OCI-LY7 (cell line): ENCODE data around the gene PLCL2. TPM values are rescaled to one million over a fixed set of nuclear protein-coding genes. Genes with fewer than 3 reads are reported as not detected.
A peak's percentile ranks its signal among the peaks of the same experiment; 100 is the strongest.

ENCODE experiments used
- Bru-seq: library from RNA; stranded (reverse); fragments of 400-500 nt; gene quantifications from one replicate; lab custom pipeline; 2021; lab: Mats Ljungman, UMichigan
- BruChase-seq, 2 experiments: library from RNA; stranded (reverse); fragments of 400-500 nt; gene quantifications; one replicate each; lab custom pipeline; 2021; lab: Mats Ljungman, UMichigan
- BruUV-seq: library from RNA; stranded (reverse); fragments of 400-500 nt; replicated peaks from 2 replicates; lab custom pipeline; 2021; lab: Mats Ljungman, UMichigan
- CTCF ChIA-PET: fragments of 300-600 bp; sonication (Branson Sonifier 250); formaldehyde crosslinking; loops from one replicate; lab custom pipeline; 2022; ENCODE audit warnings: antibody characterized with exemption; ENCODE audit not compliant: unreplicated experiment; lab: Charles Lee
- POLR2A ChIA-PET: fragments of 300-600 bp; sonication (Branson Sonifier 250); formaldehyde crosslinking; loops from one replicate; lab custom pipeline; 2022; ENCODE audit warnings: antibody characterized with exemption; lab: Charles Lee
- DNase-seq: peaks from one replicate; pipeline ENCODE4 v3.0.0-alpha.2; 2015; ENCODE audit warnings: low spot score
- H2AFZ ChIP-seq: fragments of 200-600 bp; sonication (generic), shearing (Covaris generic); 2 replicates; pipeline ENCODE4 v1.6.1; 2014; ENCODE audit warnings: mild to moderate bottlenecking, antibody characterized with exemption, low read length, moderate library complexity
- H3K27ac ChIP-seq: fragments of 200-600 bp; sonication (generic); 2 replicates; pipeline ENCODE4 v1.5.1; 2014; ENCODE audit warnings: mixed run types, low read depth, mild to moderate bottlenecking, moderate library complexity, low read length, inconsistent platforms; ENCODE audit not compliant: poor library complexity, severe bottlenecking
- H3K36me3 ChIP-seq: fragments of 200-600 bp; sonication (generic); 2 replicates; pipeline ENCODE4 v1.6.1; 2014; ENCODE audit warnings: mild to moderate bottlenecking, antibody characterized with exemption, low read length, moderate library complexity, mixed read lengths; ENCODE audit not compliant: insufficient read depth
- H3K4me1 ChIP-seq: fragments of 200-600 bp; sonication (generic); 2 replicates; pipeline ENCODE4 v1.5.1; 2014; ENCODE audit warnings: mild to moderate bottlenecking, low read length; ENCODE audit not compliant: insufficient read depth, poor library complexity, severe bottlenecking
- H3K4me2 ChIP-seq: fragments of 200-600 bp; sonication (generic); 2 replicates; pipeline ENCODE4 v1.6.1; 2014; ENCODE audit warnings: mild to moderate bottlenecking, low read length
- H3K4me3 ChIP-seq: fragments of 200-600 bp; sonication (generic); 2 replicates; pipeline ENCODE4 v1.5.1; 2014; ENCODE audit warnings: mild to moderate bottlenecking, low read depth, low read length; ENCODE audit not compliant: poor library complexity, severe bottlenecking
- H3K79me2 ChIP-seq: fragments of 200-600 bp; sonication (generic); 2 replicates; pipeline ENCODE4 v1.6.1; 2016; ENCODE audit warnings: low read depth, mild to moderate bottlenecking, low read length, moderate library complexity, mixed read lengths; ENCODE audit not compliant: insufficient read depth
- H3K9me2 ChIP-seq: fragments of 200-600 bp; sonication (generic); 2 replicates; pipeline ENCODE4 v1.6.1; 2016; ENCODE audit warnings: mild to moderate bottlenecking, low read length, mixed read lengths; ENCODE audit not compliant: insufficient read depth
- H3K9me3 ChIP-seq: fragments of 200-600 bp; sonication (generic); 2 replicates; pipeline ENCODE4 v1.6.1; 2014; ENCODE audit warnings: mild to moderate bottlenecking, mixed run types, low read length, mixed read lengths
- H4K20me1 ChIP-seq: fragments of 200-600 bp; sonication (generic); 2 replicates; pipeline ENCODE4 v1.6.1; 2014; ENCODE audit warnings: mild to moderate bottlenecking, antibody characterized with exemption, low read length, moderate library complexity, mixed read lengths; ENCODE audit not compliant: insufficient read depth
- CTCF ChIP-seq: fragments of 200-600 bp; sonication (generic); conservative IDR thresholded peaks from 2 replicates; pipeline ENCODE4 v1.5.1; 2014; ENCODE audit warnings: mild to moderate bottlenecking, antibody characterized with exemption, low read length, moderate library complexity, mixed read lengths
- EZH2phosphoT487 ChIP-seq: fragments of 200-600 bp; sonication (generic); IDR thresholded peaks from 2 replicates; pipeline ENCODE4 v1.6.1; 2018; ENCODE audit warnings: low read depth, borderline replicate concordance, mild to moderate bottlenecking, mixed run types, antibody characterized with exemption, low read length, moderate library complexity, mixed read lengths
- intact Hi-C: fragments of 100-400 bp; cut with micrococcal nuclease; formaldehyde crosslinking; loops from one replicate; pipeline ENCODE4 v1.10.0; 2022; ENCODE audit not compliant: unreplicated experiment
- long read RNA-seq: library from polyadenylated mRNA; stranded (forward); transcript quantifications from one replicate; pipeline ENCODE4 v2.0.0, GENCODE V29; 2022
- total RNA-seq, 2 experiments: library from RNA; depleted of rRNA in 1 of 2; stranded (reverse); fragments of >200 nt in 1 of 2; shearing (Covaris generic) in 1 of 2; gene quantifications; 2 replicates each; pipeline ENCODE4 v1.2.3, GENCODE V29; 2014 to 2022

PLCL2 gene
- 41.6 and 42.8 TPM in 2 replicates for total RNA-seq (2014; rRNA removed; shearing (Covaris generic))
- 34.1 and 41.1 TPM in 2 replicates for total RNA-seq (2022)
- percentile 91 among the genes with signal in this experiment for Bru-seq, nascent RNA
- BruChase-seq, experiment 1, labeled RNA remaining after a 6-hour chase, result percentile 74 among the genes with signal in this experiment
- BruChase-seq, experiment 2, labeled RNA remaining after a 2-hour chase, result percentile 76 among the genes with signal in this experiment
- long read RNA-seq, full-length matches to known transcripts, result 73 of 187 reads
- long read RNA-seq, partial matches to known transcripts, result 7 of 187 reads
- long read RNA-seq, other reads (novel, unspliced or antisense), result 107 of 187 reads

GRCh38 chr3:16884748-16885592 is at the start of gene PLCL2:
TSS of gene PLCL2 (plus strand) at chr3:16884955. CDS start at chr3:16885040, 85 bp downstream.
- H4K20me1 ChIP-seq, result peaks cover 16% of the 10 kb centered on the region; the same call in 1 of the 2 replicates
- peaks cover 30% of the 10 kb centered on the region for H3K4me1 ChIP-seq
- peaks cover 48% of the 10 kb centered on the region for H3K79me2 ChIP-seq
- peak within 1 kb of the TSS; percentile 79 for H3K27ac ChIP-seq
- CTCF ChIA-PET, result interaction anchor here (0.6 to 1.7 kb wide), 6 partner anchors 12 to 300 kb away, joined by 3 to 7 read pairs (median 4); no protein-coding TSS in a partner anchor
- no peaks in the 10 kb centered on the region for H3K9me3 ChIP-seq
- TF ChIP-seq EZH2phosphoT487 (no peak), CTCF (peak; percentile 39; the same call in 1 of the 2 replicates)
- peak within 1 kb of the TSS; percentile 81 for H2AFZ ChIP-seq
- POLR2A ChIA-PET, result interaction anchor here (0.6 to 7.5 kb wide), 15 partner anchors 10 to 545 kb away, joined by 3 to 96 read pairs (median 3); no protein-coding TSS in a partner anchor
- H3K9me2 ChIP-seq, result no peaks in the 10 kb centered on the region
- DNase-seq, result peak; percentile 82
- no peaks in the 10 kb centered on the region for H3K36me3 ChIP-seq
- H3K4me2 ChIP-seq, result peak within 1 kb of the TSS; percentile 86
- intact Hi-C loops, result loop anchor here (1.0 to 2.0 kb wide), 4 partner anchors 43 to 348 kb away; no protein-coding TSS in a partner anchor
- H3K4me3 ChIP-seq, result peak within 1 kb of the TSS; percentile 76
- BruUV-seq, result no TSS peak

DNA sequence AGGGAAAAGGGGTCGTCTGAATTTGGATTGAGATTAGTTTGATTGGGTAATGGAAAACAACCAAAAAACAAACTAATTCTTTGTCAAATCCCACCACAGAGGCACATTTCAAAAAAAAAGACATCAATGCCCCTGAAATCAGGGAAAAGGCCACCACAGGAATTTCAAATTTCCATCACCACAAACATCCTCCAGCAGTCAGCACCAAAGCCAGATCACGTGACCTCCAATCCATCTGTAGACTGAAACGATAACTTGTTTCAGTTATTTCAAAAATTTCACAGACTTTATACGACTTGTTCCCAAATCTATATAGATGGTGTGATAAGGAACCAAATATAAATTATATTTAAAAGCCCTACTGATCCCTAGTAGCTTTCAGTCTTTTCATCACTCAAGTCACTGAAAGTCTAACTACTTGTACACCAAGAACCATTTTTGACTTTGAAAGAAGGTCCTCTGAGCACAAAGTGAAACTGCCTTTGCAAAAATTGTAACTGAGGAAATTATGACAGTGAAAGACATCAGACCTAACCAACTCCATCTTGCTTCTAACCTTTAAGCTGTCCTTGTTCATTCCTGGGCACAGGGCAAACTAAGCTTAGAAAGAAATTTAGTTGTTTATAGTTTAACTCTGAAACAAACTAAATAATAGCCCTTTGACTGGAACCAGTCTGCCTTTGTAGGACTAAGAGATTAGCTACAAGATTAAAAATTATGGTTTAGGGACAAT is 48.1 kb upstream of the PLCL2 start:
- Histone ChIP-seq H2AFZ (0 out of 2 replicates have a peak overlapping the region, but pooled peaks have one; percentile 10), H3K79me2 (no peaks in the 10 kb centered on the region), H3K4me1 (peaks cover 39% of the 10 kb centered on the region), H3K4me3 (no peak overlapping the region), H3K27ac (no peak overlapping the region), H3K4me2 (no peak overlapping the region; the same call in 1 of the 2 replicates), H3K9me3 (no peaks in the 10 kb centered on the region), H3K9me2 (no peaks in the 10 kb centered on the region), H3K36me3 (no peaks in the 10 kb centered on the region), H4K20me1 (no peaks in the 10 kb centered on the region)
- intact Hi-C loops, result no loop called here
- ChIA-PET CTCF (interaction anchor here (1.3 kb wide), 1 partner anchor 9 kb away, joined by 3 read pairs; no protein-coding TSS in a partner anchor), POLR2A (interaction anchor here (0.7 to 2.8 kb wide), 4 partner anchors 8 to 542 kb away, joined by 3 to 17 read pairs (median 7); no protein-coding TSS in a partner anchor)
- no TSS peak for BruUV-seq
- no peak for DNase-seq
- TF ChIP-seq EZH2phosphoT487, result no peak
- TF ChIP-seq CTCF, result no peak
